Endothelial cell of umbilical vein (primary cell): ENCODE measurements around the gene NELFA.

Source experiments
- CTCF ChIP-seq, 2 donors: IDR thresholded peaks; 1 replicate in 1 of 2; 2 replicates in 1 of 2; pipeline ENCODE4 v1.5.1; 2011; ENCODE audit warnings: low read length in 2 of 2, mild to moderate bottlenecking in 2 of 2, moderate library complexity in 2 of 2, control low read depth in 1 of 2, inconsistent platforms in 1 of 2, low read depth in 1 of 2; ENCODE audit not compliant: insufficient read depth in 1 of 2; ENCODE audit errors: extremely low read depth in 1 of 2
- GATA2 ChIP-seq: IDR thresholded peaks from 2 replicates; pipeline ENCODE4 v1.7.0; 2011; ENCODE audit warnings: low read depth, mild to moderate bottlenecking, moderate library complexity, mixed read lengths, low read length; ENCODE audit not compliant: insufficient read length, insufficient read depth
- MAX ChIP-seq: IDR thresholded peaks from 2 replicates; pipeline ENCODE4 v1.6.1; 2011; ENCODE audit not compliant: insufficient read depth, insufficient read length
- MYC ChIP-seq: IDR thresholded peaks from one replicate; pipeline ENCODE4 v1.6.1; 2011; ENCODE audit warnings: mild to moderate bottlenecking, low read depth, low read length
- POLR2A ChIP-seq: IDR thresholded peaks from 2 replicates; pipeline ENCODE4 v1.6.1; 2012; ENCODE audit warnings: low read depth, mild to moderate bottlenecking, control low read depth, low read length
- POLR2AphosphoS5 ChIP-seq: IDR thresholded peaks from 2 replicates; pipeline ENCODE4 v1.6.1; 2012; ENCODE audit warnings: low read depth, mild to moderate bottlenecking, control low read depth, low read length, moderate library complexity; ENCODE audit not compliant: insufficient read depth

GRCh38 chr4:2008921-2009650 lies at the start of gene NELFA:
- peak; percentile 30 to 61 for TF ChIP-seq CTCF (IDR thresholded peaks at IDR 0.05; ENCODE audit: extremely low read depth in 1 of 2, insufficient read depth in 1 of 2, low read depth in 1 of 2, low read length in 2 of 2)
- peak; percentile 40 for TF ChIP-seq POLR2AphosphoS5
- no peak for TF ChIP-seq MYC
- peak; percentile 82 for TF ChIP-seq POLR2A
- peak; percentile 44 for TF ChIP-seq MAX
- no peak for TF ChIP-seq GATA2
